Measurements from ENCODE around the gene PPOX.

Gene PPOX

GRCh38 chr1:161197560-161198193 is 31.5 kb downstream of the PPOX start:
- in situ Hi-C loops (cut with MboI; ENCODE audit: low sequenced_read_pairs): no loop called here

GRCh38 chr1:161198194-161198896 is 32.1 kb downstream of the PPOX start:
- in situ Hi-C loops (cut with MboI; ENCODE audit: low sequenced_read_pairs): no loop called here

DNA sequence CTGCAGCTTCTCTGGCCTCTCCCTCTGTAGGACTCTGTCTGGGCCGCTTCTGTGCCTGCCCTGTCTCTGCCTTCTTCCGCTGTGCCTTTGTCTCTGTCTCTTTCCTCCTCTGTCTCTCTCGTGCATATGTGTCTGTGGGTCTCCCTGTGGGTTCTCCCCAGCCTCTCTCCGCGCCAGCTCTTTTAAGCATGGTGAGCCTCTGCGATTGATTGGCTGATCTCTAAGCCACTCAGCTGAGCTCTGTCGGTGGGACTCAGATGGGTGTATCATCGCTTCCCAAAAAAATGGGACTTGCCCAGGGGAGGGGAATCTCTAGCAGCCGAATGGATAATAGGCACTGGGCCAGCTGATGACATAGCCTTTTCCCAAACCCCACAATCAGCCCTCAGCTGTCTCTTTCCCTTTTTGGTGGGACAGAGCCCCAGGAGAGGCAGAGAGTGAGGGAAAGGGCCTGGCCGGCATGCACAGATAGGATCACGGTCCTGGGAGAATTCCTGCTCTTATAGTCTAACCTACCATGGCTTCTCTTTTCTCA is 32.7 kb downstream of the PPOX start, which contains the start of gene ADAMTS4:
TSS of gene ADAMTS4 (minus strand) at position 158 of the 535 bp plus-strand sequence. CDS start 427 bp downstream, outside the sequence.
- in situ Hi-C loops (cut with MboI; ENCODE audit: low sequenced_read_pairs): no loop called here

DNA sequence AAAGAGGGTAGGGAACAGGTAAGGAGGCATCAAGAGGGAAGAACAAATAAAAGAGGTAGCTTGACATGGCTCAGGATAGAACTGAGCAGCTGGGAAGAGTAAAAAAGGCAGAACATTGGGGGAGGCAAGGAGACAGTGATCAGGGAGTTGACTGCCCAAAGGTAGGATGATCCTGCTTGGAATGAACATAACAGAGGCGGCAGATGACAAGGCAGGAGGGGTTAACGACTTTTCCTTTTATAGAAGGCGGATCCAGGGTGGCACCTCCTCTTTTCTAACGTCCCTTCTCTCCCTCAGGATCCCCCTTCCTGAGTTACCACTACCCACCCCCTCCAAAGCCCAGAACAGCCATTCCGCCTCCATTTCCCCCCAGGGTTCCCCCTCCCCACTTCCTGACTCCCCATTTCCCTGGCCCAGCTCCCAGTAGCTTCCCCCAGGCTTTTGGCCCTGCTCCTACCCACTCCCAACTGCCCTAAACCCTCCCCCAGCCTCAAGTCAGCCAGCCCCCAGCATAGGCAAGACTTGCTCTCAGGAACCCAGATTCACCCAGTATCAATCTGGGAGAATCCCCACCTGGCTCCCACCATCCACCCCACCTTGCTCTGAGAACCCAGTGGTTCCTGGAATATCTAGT is 33.4 kb downstream of the PPOX start:
- in situ Hi-C loops (cut with MboI; ENCODE audit: low sequenced_read_pairs): no loop called here

GRCh38 chr1:161200421-161200991 is 34.3 kb downstream of the PPOX start:
- in situ Hi-C loops (cut with MboI; ENCODE audit: low sequenced_read_pairs): no loop called here

DNA sequence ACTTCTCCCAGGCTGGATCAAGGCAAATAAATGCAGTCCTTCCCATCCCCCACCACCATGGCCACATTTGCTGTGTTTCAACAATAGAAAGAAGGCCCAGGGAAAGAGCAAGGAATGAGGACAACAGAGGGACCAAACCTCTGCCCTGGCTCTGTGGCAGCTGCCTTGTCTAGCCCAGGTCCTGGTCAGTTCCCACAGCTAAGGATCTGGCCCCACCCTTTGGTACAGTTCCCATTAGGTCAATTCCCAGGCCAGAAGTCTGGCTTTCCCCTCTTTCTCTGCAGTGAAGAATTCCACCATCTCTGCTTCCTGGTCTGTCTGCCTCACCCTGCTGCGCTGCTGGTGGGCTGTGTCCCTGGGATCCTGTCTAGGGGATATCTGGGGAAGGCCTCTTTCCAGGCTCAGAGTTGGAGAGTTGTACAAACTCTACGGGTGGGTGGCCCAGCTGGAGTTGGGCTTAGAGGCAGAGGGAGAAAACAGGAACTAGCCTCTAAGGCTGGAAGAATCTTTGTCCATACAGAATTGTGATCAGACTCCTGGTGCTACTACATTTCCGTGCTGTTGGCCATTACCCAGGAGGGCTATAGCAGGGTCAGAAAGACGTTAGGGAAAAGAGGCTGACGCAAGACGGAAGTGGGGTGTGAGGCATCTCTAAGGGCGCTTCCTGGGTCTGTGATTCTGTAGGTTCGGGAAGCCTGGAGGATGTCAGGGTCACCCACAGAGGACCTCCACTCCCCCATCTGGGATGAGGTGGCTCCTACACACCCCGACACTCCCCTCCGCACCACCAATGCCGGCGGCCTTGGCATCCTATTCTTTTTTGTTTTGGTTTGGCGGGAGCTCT is 35.0 kb downstream of the PPOX start:
- in situ Hi-C loops (cut with MboI; ENCODE audit: low sequenced_read_pairs): no loop called here

GRCh38 chr1:161201836-161202712 is 35.8 kb downstream of the PPOX start, which contains the start of gene NDUFS2:
NDUFS2 (plus strand) TSS chr1:161202367; CDS start chr1:161202386, 19 bp downstream.
- in situ Hi-C loops (cut with MboI; ENCODE audit: low sequenced_read_pairs): no loop called here

- in situ Hi-C loops (cut with MboI; ENCODE audit: low sequenced_read_pairs): no loop called here
Observed at GRCh38 chr1:161206411-161207140, 40.4 kb downstream of the PPOX start.

- in situ Hi-C loops (cut with MboI; ENCODE audit: low sequenced_read_pairs): no loop called here
Observed at GRCh38 chr1:161207173-161207572, 40.9 kb downstream of the PPOX start.

GRCh38 chr1:161209790-161210409 is 43.7 kb downstream of the PPOX start:
- in situ Hi-C loops (cut with MboI; ENCODE audit: low sequenced_read_pairs): no loop called here

DNA sequence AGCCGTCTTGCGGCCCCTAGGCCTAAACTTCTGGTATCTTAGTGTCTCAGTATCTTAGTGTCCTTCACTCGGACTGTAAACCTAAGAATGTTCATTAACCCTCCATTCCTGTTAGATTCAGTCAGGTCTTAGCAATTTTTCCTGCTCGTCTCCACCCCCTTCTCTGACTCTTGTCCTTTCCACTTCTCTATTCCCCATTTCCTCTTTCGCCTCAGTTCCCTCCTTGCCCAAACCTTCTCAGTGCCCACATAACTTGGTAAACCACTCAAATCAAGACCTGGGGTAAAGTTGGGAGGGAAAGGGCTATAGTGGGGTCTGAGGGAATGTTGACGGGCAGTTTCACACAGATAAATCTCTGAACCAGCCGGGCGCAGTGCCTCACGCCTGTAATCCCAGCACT is 48.1 kb downstream of the PPOX start:
- in situ Hi-C loops (cut with MboI; ENCODE audit: low sequenced_read_pairs): no loop called here

DNA sequence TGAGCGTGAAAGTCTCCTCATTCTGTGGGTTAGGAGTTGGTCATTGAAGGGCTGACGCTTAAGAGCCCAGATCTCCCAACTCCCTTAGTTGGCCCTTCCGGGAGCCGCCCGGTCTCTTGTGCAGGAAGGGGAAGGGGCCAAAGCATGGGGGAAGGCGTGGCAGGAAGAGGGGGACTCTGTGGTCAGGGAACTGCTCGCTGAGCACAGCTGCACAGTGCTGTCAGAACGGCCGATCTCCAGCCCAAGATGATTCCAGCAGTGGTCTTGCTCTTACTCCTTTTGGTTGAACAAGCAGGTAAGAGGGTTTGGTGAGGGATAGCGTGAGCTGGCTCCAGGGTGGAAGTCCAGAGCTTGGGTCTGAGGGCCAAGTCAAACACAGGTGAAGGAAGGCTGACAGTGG is 48.9 kb downstream of the PPOX start, which contains the start of gene FCER1G:
TSS of gene FCER1G (plus strand) at position 220 of the 400 bp plus-strand sequence. CDS start at position 247, 27 bp downstream.
- in situ Hi-C loops (cut with MboI; ENCODE audit: low sequenced_read_pairs): no loop called here

DNA sequence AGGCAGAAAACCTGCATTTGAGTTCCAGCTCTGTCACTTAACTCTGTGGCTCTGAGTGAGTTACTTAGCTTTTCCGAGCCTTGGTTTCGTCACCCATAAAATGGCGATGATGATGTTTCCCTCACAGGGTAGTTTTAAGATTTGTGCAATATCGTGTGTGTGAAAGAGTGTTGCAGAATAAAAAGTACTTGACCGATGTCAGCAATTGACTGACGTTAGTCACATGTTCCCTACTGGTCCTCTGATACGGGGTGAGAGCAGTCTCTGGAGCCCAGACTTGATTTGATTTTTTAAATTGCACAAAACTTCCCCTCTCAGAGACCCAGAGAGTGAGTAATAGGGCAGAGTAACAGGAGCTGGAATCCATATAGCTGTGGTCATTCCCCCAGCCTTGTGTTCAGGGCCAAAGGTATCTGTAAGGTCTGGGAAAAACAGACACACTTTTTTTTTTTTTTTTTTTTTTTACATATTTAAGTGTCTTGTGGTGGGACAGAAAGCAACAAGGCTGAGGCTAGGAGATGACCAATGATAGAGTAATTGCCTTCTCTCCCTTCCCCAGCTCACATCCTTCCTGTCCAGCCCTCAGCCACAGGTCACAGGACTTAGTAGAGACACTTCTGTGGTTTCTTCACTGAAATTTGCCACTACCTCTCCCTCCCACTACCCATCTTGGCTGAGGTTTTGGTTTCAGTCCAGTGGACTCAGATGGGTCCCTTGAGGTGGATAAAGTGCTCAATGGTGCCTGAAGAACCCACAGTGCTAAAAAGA is 50.9 kb downstream of the PPOX start:
- in situ Hi-C loops (cut with MboI; ENCODE audit: low sequenced_read_pairs): no loop called here

- in situ Hi-C loops (cut with MboI; ENCODE audit: low sequenced_read_pairs): no loop called here
Observed at GRCh38 chr1:161217831-161218230, 51.6 kb downstream of the PPOX start.

DNA sequence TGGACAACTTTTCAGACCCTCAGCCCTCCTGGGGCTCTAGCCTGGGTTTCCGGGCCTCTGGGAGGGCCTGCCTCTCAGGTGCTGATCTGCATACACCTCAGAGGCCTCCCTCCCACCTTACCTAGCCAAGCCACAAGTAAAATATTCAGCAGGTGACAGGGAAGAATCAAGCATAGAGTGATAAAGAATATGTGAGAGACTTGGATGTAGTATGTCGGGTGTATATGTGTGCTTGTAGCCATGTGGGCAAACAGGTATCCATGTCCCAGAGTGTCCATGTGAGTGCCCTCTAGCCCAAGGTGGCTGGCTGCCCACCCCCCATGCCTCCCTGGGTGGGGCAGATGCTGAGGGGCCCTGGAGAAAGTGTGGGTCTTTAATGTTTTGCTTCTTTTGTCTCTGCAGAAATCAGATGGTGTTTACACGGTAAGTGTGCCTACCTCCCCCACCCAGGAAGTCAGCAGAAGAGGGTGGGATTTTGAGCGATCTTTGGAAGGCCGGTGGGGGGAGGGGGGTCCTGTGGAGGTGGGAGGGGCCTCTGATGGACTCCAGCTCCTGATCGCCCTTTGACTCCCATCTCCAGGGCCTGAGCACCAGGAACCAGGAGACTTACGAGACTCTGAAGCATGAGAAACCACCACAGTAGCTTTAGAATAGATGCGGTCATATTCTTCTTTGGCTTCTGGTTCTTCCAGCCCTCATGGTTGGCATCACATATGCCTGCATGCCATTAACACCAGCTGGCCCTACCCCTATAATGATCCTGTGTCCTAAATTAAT is 52.3 kb downstream of the PPOX start:
- in situ Hi-C loops (cut with MboI; ENCODE audit: low sequenced_read_pairs): no loop called here

DNA sequence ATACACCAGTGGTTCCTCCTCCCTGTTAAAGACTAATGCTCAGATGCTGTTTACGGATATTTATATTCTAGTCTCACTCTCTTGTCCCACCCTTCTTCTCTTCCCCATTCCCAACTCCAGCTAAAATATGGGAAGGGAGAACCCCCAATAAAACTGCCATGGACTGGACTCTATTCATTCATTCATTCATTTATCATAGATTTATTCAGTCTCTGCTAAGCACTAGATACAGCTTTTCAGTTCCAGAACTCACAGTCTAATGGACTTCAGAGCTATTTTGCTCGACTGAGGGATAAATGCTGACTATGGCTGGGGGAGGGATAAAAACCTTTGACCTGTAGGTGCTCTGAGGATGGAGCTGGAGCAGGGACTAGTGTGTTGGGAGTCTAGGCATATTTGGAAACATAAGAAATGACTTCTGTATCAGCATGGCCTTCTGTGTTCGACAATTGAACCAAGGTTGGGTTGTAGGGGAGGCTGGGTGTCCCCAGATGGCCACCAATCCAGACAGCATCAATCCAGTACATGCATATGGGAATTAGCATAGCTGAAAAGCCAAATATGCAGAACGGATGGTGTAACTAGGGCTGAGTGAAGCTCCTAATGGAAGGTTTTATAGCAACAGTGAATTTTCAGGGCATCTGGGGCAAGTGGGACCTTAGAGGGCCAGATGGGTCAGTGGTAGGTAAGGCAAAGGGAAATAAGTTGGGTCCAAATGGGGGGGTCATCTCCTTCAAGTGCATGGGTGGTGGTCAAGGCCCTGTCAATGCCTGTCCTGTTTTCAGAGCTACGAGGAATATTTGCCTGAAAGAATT is 53.1 kb downstream of the PPOX start:
- in situ Hi-C loops (cut with MboI; ENCODE audit: low sequenced_read_pairs): no loop called here
